GM10847 (cell line): ENCODE data around the gene TACC2.

Source experiments
- POLR2A ChIP-seq: IDR thresholded peaks from 2 replicates; pipeline ENCODE4 v1.6.1; 2011; ENCODE audit not compliant: insufficient read length; ENCODE audit errors: extremely low read depth

The TACC2 gene

GRCh38 chr10:122297583-122297982 is 308.6 kb downstream of the TACC2 start:
- no peak for TF ChIP-seq POLR2A

GRCh38 chr10:122298206-122298597 is 309.2 kb downstream of the TACC2 start:
- TF ChIP-seq POLR2A: no peak

DNA sequence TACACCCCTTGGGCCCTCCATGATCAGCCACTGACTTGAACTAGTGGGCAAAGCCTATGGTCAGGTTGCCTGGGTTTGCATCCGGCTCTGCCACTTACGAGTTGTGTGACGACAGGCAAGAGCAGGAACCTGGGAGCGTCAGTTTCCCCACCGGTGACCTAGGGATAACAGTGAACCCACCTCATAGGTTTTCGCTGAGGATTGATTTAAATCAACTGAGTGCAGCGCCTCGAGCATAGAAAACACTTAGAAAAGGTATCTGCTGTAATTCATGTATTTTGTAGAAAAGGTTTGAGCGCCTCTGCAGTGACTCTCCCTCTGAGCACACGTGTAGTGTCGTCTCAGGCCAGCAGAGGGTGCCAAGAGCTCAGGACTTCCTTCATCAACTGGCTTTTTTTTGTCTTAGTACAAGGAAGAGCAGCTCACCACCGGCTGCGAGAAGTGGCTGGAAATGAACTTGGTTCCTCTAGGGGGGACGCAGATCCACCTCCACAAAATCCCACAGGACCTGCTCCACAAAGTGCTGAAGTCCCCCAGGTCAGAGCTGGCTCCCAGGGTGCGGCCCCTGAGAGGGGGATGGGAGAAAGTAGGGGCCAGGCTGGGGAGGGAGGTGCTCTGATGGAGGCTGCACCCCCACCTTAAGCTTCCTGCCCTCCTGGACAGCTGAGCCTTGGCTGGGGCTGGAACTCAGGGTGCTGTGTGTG is 309.8 kb downstream of the TACC2 start:
- no peak for TF ChIP-seq POLR2A

DNA sequence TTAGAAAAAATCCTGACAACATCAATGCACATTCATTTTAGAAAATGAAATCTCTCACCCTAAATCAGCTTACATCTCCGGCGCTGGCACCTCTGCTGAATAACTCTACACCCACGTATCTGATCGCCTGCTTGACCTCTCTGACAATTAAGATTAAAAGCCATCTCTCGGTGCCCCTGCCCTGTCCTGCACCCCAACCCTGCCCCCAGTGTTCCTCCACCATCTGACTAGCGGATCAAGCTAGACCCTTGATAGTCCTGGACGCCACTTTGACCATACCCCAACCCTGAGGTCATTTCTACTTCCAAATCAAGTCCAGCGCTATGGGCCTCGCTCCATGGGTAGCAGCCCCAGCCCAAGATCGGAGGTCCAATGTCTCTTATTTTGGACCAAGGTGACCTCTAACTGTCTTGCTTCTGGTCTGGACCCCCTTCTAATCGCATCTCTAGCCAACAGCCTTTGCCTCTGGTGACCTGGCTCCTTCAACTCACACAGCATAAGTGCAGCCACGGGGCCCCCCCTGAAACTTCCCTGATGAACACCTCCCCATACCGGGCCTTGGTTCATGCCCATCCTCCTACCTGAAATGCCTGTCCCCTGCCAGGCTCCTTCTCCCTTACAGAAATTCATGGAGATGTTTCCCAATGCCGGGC is 310.6 kb downstream of the TACC2 start:
- no peak for TF ChIP-seq POLR2A

GRCh38 chr10:122301055-122301810 is 312.3 kb downstream of the TACC2 start:
- TF ChIP-seq POLR2A: no peak

GRCh38 chr10:122301811-122302115 is 312.8 kb downstream of the TACC2 start:
- no peak for TF ChIP-seq POLR2A

- no peak for TF ChIP-seq POLR2A
These were observed 313.4 kb downstream of the TACC2 start for GRCh38 chr10:122302315-122302714.

- no peak for TF ChIP-seq POLR2A
These were observed 314.5 kb downstream of the TACC2 start for GRCh38 chr10:122303271-122304053.
